HEK293 (cell line): ENCODE measurements around the gene PBLD.

Experiments
- CTCF ChIP-seq: fragments of 450-650 bp; formaldehyde crosslinking; IDR thresholded peaks from 2 replicates; pipeline ENCODE4 v1.5.1; 2016; ENCODE audit warnings: missing biosample characterization, missing genetic modification characterization
- ZNF169 ChIP-seq: fragments of 450-650 bp; formaldehyde crosslinking; IDR thresholded peaks from 2 replicates; pipeline ENCODE4 v1.5.1; 2016; ENCODE audit warnings: missing biosample characterization, missing genetic modification characterization
- ZNF292 ChIP-seq: fragments of 450-650 bp; formaldehyde crosslinking; IDR thresholded peaks from 2 replicates; pipeline ENCODE4 v1.5.1; 2016; ENCODE audit warnings: low read depth, missing biosample characterization, missing genetic modification characterization, borderline replicate concordance
- ZNF311 ChIP-seq: fragments of 450-650 bp; formaldehyde crosslinking; IDR thresholded peaks from 2 replicates; pipeline ENCODE4 v1.5.1; 2017; ENCODE audit warnings: missing biosample characterization, missing genetic modification characterization, borderline replicate concordance
- ZNF37A ChIP-seq: fragments of 450-650 bp; IDR thresholded peaks from 2 replicates; pipeline ENCODE4 v1.5.1; 2018; ENCODE audit warnings: missing biosample characterization, missing genetic modification characterization
- ZNF692 ChIP-seq: fragments of 450-650 bp; formaldehyde crosslinking; IDR thresholded peaks from 2 replicates; pipeline ENCODE4 v1.5.1; 2016; ENCODE audit warnings: missing biosample characterization, missing genetic modification characterization
- TF ChIP-seq, protein P1 (sequence below): fragments of 450-650 bp; formaldehyde crosslinking; IDR thresholded peaks from 2 replicates; pipeline ENCODE4 v1.5.0; 2017; ENCODE audit warnings: missing biosample characterization, missing genetic modification characterization, borderline replicate concordance
- TF ChIP-seq, protein P2 (sequence below): fragments of 450-650 bp; formaldehyde crosslinking; IDR thresholded peaks from 2 replicates; pipeline ENCODE4 v1.5.1; 2016; ENCODE audit warnings: missing biosample characterization, missing genetic modification characterization

GRCh38 chr10:68366600-68366999, 33.9 kb upstream of the PBLD start:
- TF ChIP-seq, protein P1, sequence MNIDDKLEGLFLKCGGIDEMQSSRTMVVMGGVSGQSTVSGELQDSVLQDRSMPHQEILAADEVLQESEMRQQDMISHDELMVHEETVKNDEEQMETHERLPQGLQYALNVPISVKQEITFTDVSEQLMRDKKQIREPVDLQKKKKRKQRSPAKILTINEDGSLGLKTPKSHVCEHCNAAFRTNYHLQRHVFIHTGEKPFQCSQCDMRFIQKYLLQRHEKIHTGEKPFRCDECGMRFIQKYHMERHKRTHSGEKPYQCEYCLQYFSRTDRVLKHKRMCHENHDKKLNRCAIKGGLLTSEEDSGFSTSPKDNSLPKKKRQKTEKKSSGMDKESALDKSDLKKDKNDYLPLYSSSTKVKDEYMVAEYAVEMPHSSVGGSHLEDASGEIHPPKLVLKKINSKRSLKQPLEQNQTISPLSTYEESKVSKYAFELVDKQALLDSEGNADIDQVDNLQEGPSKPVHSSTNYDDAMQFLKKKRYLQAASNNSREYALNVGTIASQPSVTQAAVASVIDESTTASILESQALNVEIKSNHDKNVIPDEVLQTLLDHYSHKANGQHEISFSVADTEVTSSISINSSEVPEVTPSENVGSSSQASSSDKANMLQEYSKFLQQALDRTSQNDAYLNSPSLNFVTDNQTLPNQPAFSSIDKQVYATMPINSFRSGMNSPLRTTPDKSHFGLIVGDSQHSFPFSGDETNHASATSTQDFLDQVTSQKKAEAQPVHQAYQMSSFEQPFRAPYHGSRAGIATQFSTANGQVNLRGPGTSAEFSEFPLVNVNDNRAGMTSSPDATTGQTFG (tag by site-specific recombination), result no peak
- TF ChIP-seq ZNF169 (tag by site-specific recombination) (no peak), ZNF37A (tag by site-specific recombination) (no peak), ZNF311 (tag by site-specific recombination) (no peak), ZNF292 (tag by site-specific recombination) (no peak), CTCF (tag by site-specific recombination) (no peak), ZNF692 (tag by site-specific recombination) (no peak)
- TF ChIP-seq, protein P2, sequence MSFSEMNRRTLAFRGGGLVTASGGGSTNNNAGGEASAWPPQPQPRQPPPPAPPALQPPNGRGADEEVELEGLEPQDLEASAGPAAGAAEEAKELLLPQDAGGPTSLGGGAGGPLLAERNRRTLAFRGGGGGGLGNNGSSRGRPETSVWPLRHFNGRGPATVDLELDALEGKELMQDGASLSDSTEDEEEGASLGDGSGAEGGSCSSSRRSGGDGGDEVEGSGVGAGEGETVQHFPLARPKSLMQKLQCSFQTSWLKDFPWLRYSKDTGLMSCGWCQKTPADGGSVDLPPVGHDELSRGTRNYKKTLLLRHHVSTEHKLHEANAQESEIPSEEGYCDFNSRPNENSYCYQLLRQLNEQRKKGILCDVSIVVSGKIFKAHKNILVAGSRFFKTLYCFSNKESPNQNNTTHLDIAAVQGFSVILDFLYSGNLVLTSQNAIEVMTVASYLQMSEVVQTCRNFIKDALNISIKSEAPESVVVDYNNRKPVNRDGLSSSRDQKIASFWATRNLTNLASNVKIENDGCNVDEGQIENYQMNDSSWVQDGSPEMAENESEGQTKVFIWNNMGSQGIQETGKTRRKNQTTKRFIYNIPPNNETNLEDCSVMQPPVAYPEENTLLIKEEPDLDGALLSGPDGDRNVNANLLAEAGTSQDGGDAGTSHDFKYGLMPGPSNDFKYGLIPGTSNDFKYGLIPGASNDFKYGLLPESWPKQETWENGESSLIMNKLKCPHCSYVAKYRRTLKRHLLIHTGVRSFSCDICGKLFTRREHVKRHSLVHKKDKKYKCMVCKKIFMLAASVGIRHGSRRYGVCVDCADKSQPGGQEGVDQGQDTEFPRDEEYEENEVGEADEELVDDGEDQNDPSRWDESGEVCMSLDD, result no peak
